SK-N-MC (cell line): ENCODE data around the gene CYSTM1.

ENCODE experiments used
- EZH2 ChIP-seq: fragments of 200-600 bp; sonication (generic); IDR thresholded peaks from one replicate; pipeline ENCODE4 v1.6.1; 2017; ENCODE audit warnings: antibody characterized with exemption
- POLR2AphosphoS5 ChIP-seq: IDR thresholded peaks from 2 replicates; pipeline ENCODE4 v1.6.1; 2012; ENCODE audit warnings: mild to moderate bottlenecking, low read depth, low read length, borderline replicate concordance

DNA sequence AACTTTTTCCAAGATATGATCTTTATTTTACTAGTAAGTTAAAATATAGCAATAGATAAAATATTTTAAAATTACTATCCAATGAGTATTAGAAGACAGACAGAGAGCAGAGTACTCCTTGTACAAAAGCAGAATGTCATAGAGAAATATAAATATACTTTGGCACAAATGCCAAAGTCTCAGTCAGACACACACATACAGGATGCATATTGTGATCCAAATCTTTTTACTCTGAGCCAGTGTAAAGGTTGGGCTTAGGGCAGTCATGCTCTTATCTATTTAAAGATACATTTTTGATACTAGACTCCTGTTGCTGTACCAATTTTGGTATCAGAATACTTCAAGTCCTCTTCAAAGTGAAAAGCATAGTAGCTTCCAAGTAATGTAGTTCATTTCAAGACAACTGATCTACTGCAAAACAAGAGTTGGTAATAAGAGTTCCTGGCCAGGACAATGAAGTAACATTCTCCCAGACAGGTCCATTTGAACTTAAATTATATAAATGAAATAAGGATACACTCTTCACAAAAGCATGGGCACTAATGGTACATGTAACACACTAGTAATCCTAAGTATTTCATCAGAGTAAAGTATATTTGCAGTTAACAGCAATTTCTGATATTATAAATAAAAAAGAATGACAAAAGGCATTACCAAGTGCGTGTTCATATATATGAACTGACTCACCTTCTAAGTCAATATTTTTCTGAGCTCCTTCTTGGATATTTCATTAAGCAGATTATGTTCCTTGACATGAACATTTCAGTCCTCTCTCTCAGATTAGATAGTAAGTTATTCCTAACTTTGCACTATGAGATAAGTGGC is 117.4 kb downstream of the CYSTM1 start:
- no peak for TF ChIP-seq EZH2
- no peak for TF ChIP-seq POLR2AphosphoS5
